ENCODE data around the gene NTM. TPM values are rescaled to one million over a fixed set of nuclear protein-coding genes. Genes with fewer than 3 reads are reported as not detected.
A peak's percentile ranks its signal among the peaks of the same experiment; 100 is the strongest.

NTM gene
- total and polyA plus RNA-seq, 2 donors from 2014 or later, result 0.92 to 10.3 TPM

- no peaks in the 10 kb centered on the region for H3K4me1 ChIP-seq (ENCODE audit: control insufficient read depth in 2 of 3, insufficient read depth in 2 of 3, low read depth in 1 of 3, low read length in 3 of 3)
- no peaks in the 10 kb centered on the region for H3K36me3 ChIP-seq (ENCODE audit: control insufficient read depth in 2 of 3, insufficient read depth in 3 of 3, low read length in 3 of 3)
- DNase-seq (no peak), FAIRE-seq (no peak)
- no peak overlapping the region for H3K9ac ChIP-seq (ENCODE audit: low read length in 3 of 3)
- intact Hi-C loops (cut with DNase I), result no loop called here
- H3K27ac ChIP-seq (ENCODE audit: low read depth in 2 of 2, low read length in 2 of 2), result no peak overlapping the region
- H3K9me3 ChIP-seq (ENCODE audit: control insufficient read depth in 2 of 3, insufficient read depth in 1 of 3, low read length in 3 of 3), result no peaks in the 10 kb centered on the region
- no peaks in the 10 kb centered on the region for H3K27me3 ChIP-seq (ENCODE audit: control insufficient read depth, insufficient read depth, low read length)
- TF ChIP-seq CTCF (IDR thresholded peaks at IDR 0.05; ENCODE audit: borderline replicate concordance, extremely low read depth, insufficient read depth), result no peak
- H3K4me3 ChIP-seq (ENCODE audit: low read length in 3 of 3), result no peak overlapping the region
These were observed 917.6 kb downstream of the NTM start for GRCh38 chr11:132288036-132288435.

GRCh38 chr11:132289590-132290256 is 919.3 kb downstream of the NTM start:
- no peak overlapping the region for H3K27ac ChIP-seq (ENCODE audit: low read depth in 2 of 2, low read length in 2 of 2)
- no peak for TF ChIP-seq CTCF (IDR thresholded peaks at IDR 0.05; ENCODE audit: borderline replicate concordance, extremely low read depth, insufficient read depth)
- H3K27me3 ChIP-seq (ENCODE audit: control insufficient read depth, insufficient read depth, low read length), result no peaks in the 10 kb centered on the region
- no peak for FAIRE-seq
- no peak overlapping the region for H3K9ac ChIP-seq (ENCODE audit: low read length in 3 of 3)
- no peaks in the 10 kb centered on the region for H3K36me3 ChIP-seq (ENCODE audit: control insufficient read depth in 2 of 3, insufficient read depth in 3 of 3, low read length in 3 of 3)
- no peak overlapping the region for H3K4me3 ChIP-seq (ENCODE audit: low read length in 3 of 3)
- H3K4me1 ChIP-seq (ENCODE audit: control insufficient read depth in 2 of 3, insufficient read depth in 2 of 3, low read depth in 1 of 3, low read length in 3 of 3), result no peaks in the 10 kb centered on the region
- intact Hi-C loops (cut with DNase I), result no loop called here
- peak in 1 of 5 donors; percentile 42 for DNase-seq
- H3K9me3 ChIP-seq (ENCODE audit: control insufficient read depth in 2 of 3, insufficient read depth in 1 of 3, low read length in 3 of 3), result no peaks in the 10 kb centered on the region

DNA sequence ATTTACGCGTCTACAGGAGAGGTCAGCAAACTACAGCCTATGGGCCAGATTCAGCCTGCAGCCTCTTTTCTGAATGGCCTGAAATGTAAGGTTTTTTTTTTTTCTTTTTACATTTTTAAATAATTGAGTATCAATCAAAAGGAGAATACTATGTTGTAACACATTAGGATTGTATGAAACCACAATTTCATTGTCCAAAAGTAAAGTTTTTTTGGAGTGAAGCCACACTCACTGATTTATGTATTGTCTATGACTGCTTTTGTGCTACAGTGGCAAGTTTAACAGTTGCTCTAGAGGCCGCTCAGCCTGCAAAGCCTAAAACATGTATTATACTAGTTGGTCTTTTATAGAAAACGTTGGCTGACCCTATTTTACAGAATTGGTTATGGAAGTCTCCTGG is 923.2 kb downstream of the NTM start:
- intact Hi-C loops (cut with DNase I), result no loop called here
- no peak overlapping the region for H3K9ac ChIP-seq (ENCODE audit: low read length in 3 of 3)
- no peak overlapping the region for H3K27ac ChIP-seq (ENCODE audit: low read depth in 2 of 2, low read length in 2 of 2)
- H3K9me3 ChIP-seq (ENCODE audit: control insufficient read depth in 2 of 3, insufficient read depth in 1 of 3, low read length in 3 of 3), result no peaks in the 10 kb centered on the region
- no peak for TF ChIP-seq CTCF (IDR thresholded peaks at IDR 0.05; ENCODE audit: borderline replicate concordance, extremely low read depth, insufficient read depth)
- no peaks in the 10 kb centered on the region for H3K4me1 ChIP-seq (ENCODE audit: control insufficient read depth in 2 of 3, insufficient read depth in 2 of 3, low read depth in 1 of 3, low read length in 3 of 3)
- no peaks in the 10 kb centered on the region for H3K36me3 ChIP-seq (ENCODE audit: control insufficient read depth in 2 of 3, insufficient read depth in 3 of 3, low read length in 3 of 3)
- H3K27me3 ChIP-seq (ENCODE audit: control insufficient read depth, insufficient read depth, low read length), result no peaks in the 10 kb centered on the region
- FAIRE-seq (no peak), DNase-seq (peak in 1 of 5 donors; percentile 13)
- no peak overlapping the region for H3K4me3 ChIP-seq (ENCODE audit: low read length in 3 of 3)
